ENCODE data around the gene CCDC152. TPM values are rescaled to one million over a fixed set of nuclear protein-coding genes. Genes with fewer than 3 reads are reported as not detected.

CCDC152 gene
- total RNA-seq, 2 donors from 2014 or later, result 10.5 to 13.5 TPM

- Mint-ChIP-seq H3K4me3 (no peak overlapping the region), H3K27ac (no peak overlapping the region), H3K27me3 (ENCODE audit: low read depth) (no peaks in the 10 kb centered on the region), H3K36me3 (ENCODE audit: insufficient read depth in 2 of 2) (peaks cover 16 to 17% of the 10 kb centered on the region in 2 donors), H3K9me3 (peaks cover 16 to 17% of the 10 kb centered on the region in 2 donors), H3K4me1 (ENCODE audit: low read depth) (no peaks in the 10 kb centered on the region)
- DNase-seq (no peak), ATAC-seq (replicated peaks in 1 of 2) (no peak)
Measured at GRCh38 chr5:42787845-42788244, 31.2 kb downstream of the CCDC152 start.

GRCh38 chr5:42791151-42791550 lies 34.5 kb downstream of the CCDC152 start:
- ATAC-seq (replicated peaks in 1 of 2), result no peak
- H3K27ac Mint-ChIP-seq, result no peak overlapping the region
- no peaks in the 10 kb centered on the region for H3K27me3 Mint-ChIP-seq (ENCODE audit: low read depth)
- no peak for DNase-seq
- no peaks in the 10 kb centered on the region for H3K4me1 Mint-ChIP-seq (ENCODE audit: low read depth)
- peaks cover 13 to 14% of the 10 kb centered on the region in 2 donors for H3K36me3 Mint-ChIP-seq (ENCODE audit: insufficient read depth in 2 of 2)
- H3K4me3 Mint-ChIP-seq, result no peak overlapping the region
- peaks cover 10 to 13% of the 10 kb centered on the region in 2 donors for H3K9me3 Mint-ChIP-seq

GRCh38 chr5:42798284-42799240 lies 41.9 kb downstream of the CCDC152 start:
- DNase-seq (no peak), ATAC-seq (replicated peaks in 1 of 2) (no peak)
- H3K27ac Mint-ChIP-seq, result no peak overlapping the region
- H3K9me3 Mint-ChIP-seq, result peaks cover 0 to 3% of the 10 kb centered on the region in 2 donors
- no peaks in the 10 kb centered on the region for H3K4me1 Mint-ChIP-seq (ENCODE audit: low read depth)
- H3K36me3 Mint-ChIP-seq (ENCODE audit: insufficient read depth in 2 of 2), result peaks cover 0 to 2% of the 10 kb centered on the region in 2 donors
- H3K27me3 Mint-ChIP-seq (ENCODE audit: low read depth), result no peaks in the 10 kb centered on the region
- no peak overlapping the region for H3K4me3 Mint-ChIP-seq

- H3K27ac Mint-ChIP-seq, result no peak overlapping the region
- ATAC-seq (replicated peaks in 1 of 2) (no peak), DNase-seq (no peak)
- H3K9me3 Mint-ChIP-seq, result peaks cover 0 to 3% of the 10 kb centered on the region in 2 donors
- no peaks in the 10 kb centered on the region for H3K4me1 Mint-ChIP-seq (ENCODE audit: low read depth)
- no peak overlapping the region for H3K4me3 Mint-ChIP-seq
- H3K27me3 Mint-ChIP-seq (ENCODE audit: low read depth), result no peaks in the 10 kb centered on the region
- peaks cover 0 to 2% of the 10 kb centered on the region in 2 donors for H3K36me3 Mint-ChIP-seq (ENCODE audit: insufficient read depth in 2 of 2)
Measured at GRCh38 chr5:42799241-42799608, 42.6 kb downstream of the CCDC152 start.

GRCh38 chr5:42799668-42800114 lies 43.1 kb downstream of the CCDC152 start:
- ATAC-seq (replicated peaks in 1 of 2) (no peak), DNase-seq (no peak)
- Mint-ChIP-seq H3K27ac (no peak overlapping the region), H3K9me3 (no peaks in the 10 kb centered on the region), H3K4me3 (no peak overlapping the region), H3K4me1 (ENCODE audit: low read depth) (no peaks in the 10 kb centered on the region), H3K36me3 (ENCODE audit: insufficient read depth in 2 of 2) (peaks cover 0 to 2% of the 10 kb centered on the region in 2 donors), H3K27me3 (ENCODE audit: low read depth) (no peaks in the 10 kb centered on the region)

- Mint-ChIP-seq H3K27me3 (ENCODE audit: low read depth) (no peaks in the 10 kb centered on the region), H3K36me3 (ENCODE audit: insufficient read depth in 2 of 2) (peaks cover 0 to 2% of the 10 kb centered on the region in 2 donors), H3K4me3 (no peak overlapping the region), H3K9me3 (no peaks in the 10 kb centered on the region), H3K4me1 (ENCODE audit: low read depth) (no peaks in the 10 kb centered on the region), H3K27ac (no peak overlapping the region)
- ATAC-seq (replicated peaks in 1 of 2) (no peak), DNase-seq (no peak)
Measured at GRCh38 chr5:42800748-42801330, 44.2 kb downstream of the CCDC152 start.

GRCh38 chr5:42801516-42802166 lies 45.0 kb downstream of the CCDC152 start:
- Mint-ChIP-seq H3K27me3 (ENCODE audit: low read depth) (no peaks in the 10 kb centered on the region), H3K36me3 (ENCODE audit: insufficient read depth in 2 of 2) (peaks cover 0 to 1% of the 10 kb centered on the region in 2 donors), H3K27ac (no peak overlapping the region), H3K4me3 (no peak overlapping the region), H3K9me3 (no peaks in the 10 kb centered on the region), H3K4me1 (ENCODE audit: low read depth) (no peaks in the 10 kb centered on the region)
- no peak for ATAC-seq (replicated peaks in 1 of 2)
- DNase-seq, result no peak

GRCh38 chr5:42804717-42805339 lies 48.2 kb downstream of the CCDC152 start:
- no peak overlapping the region for H3K27ac Mint-ChIP-seq
- H3K4me1 Mint-ChIP-seq (ENCODE audit: low read depth), result no peaks in the 10 kb centered on the region
- no peaks in the 10 kb centered on the region for H3K9me3 Mint-ChIP-seq
- H3K4me3 Mint-ChIP-seq, result no peak overlapping the region
- H3K27me3 Mint-ChIP-seq (ENCODE audit: low read depth), result no peaks in the 10 kb centered on the region
- ATAC-seq (replicated peaks in 1 of 2) (no peak), DNase-seq (no peak)
- no peaks in the 10 kb centered on the region for H3K36me3 Mint-ChIP-seq (ENCODE audit: insufficient read depth in 2 of 2)

- H3K9me3 Mint-ChIP-seq, result no peaks in the 10 kb centered on the region
- no peaks in the 10 kb centered on the region for H3K4me1 Mint-ChIP-seq (ENCODE audit: low read depth)
- H3K36me3 Mint-ChIP-seq (ENCODE audit: insufficient read depth in 2 of 2), result no peaks in the 10 kb centered on the region
- ATAC-seq (replicated peaks in 1 of 2) (no peak), DNase-seq (no peak)
- H3K27ac Mint-ChIP-seq, result no peak overlapping the region
- H3K4me3 Mint-ChIP-seq, result no peak overlapping the region
- no peaks in the 10 kb centered on the region for H3K27me3 Mint-ChIP-seq (ENCODE audit: low read depth)
Measured at GRCh38 chr5:42806004-42806700, 49.5 kb downstream of the CCDC152 start.

- no peaks in the 10 kb centered on the region for H3K9me3 Mint-ChIP-seq
- peaks cover 4% of the 10 kb centered on the region for H3K4me1 Mint-ChIP-seq (ENCODE audit: low read depth)
- ATAC-seq (replicated peaks in 1 of 2) (no peak), DNase-seq (no peak)
- H3K27ac Mint-ChIP-seq, result no peak overlapping the region
- H3K36me3 Mint-ChIP-seq (ENCODE audit: insufficient read depth in 2 of 2), result no peaks in the 10 kb centered on the region
- no peak overlapping the region for H3K4me3 Mint-ChIP-seq
- no peaks in the 10 kb centered on the region for H3K27me3 Mint-ChIP-seq (ENCODE audit: low read depth)
Measured at GRCh38 chr5:42806701-42807262, 50.2 kb downstream of the CCDC152 start.

GRCh38 chr5:42807722-42808447 lies 51.3 kb downstream of the CCDC152 start:
- Mint-ChIP-seq H3K27me3 (ENCODE audit: low read depth) (no peaks in the 10 kb centered on the region), H3K9me3 (no peaks in the 10 kb centered on the region), H3K4me1 (ENCODE audit: low read depth) (peaks cover 6% of the 10 kb centered on the region), H3K27ac (no peak overlapping the region), H3K36me3 (ENCODE audit: insufficient read depth in 2 of 2) (no peaks in the 10 kb centered on the region), H3K4me3 (no peak overlapping the region)
- DNase-seq (no peak), ATAC-seq (replicated peaks in 1 of 2) (no peak)
